Vagina (tissue), 2 donors: ENCODE results near the gene ASCC3.

Experiments used
- CTCF ChIP-seq, 3 experiments: fragments of 450-650 bp in 2 of 3; fragments of 200-600 bp in 1 of 3; sonication (generic) in 1 of 3; IDR thresholded peaks; one replicate each; pipeline ENCODE4 v1.5.1; 2017 to 2019; ENCODE audit warnings: antibody characterized with exemption in 3 of 3, mild to moderate bottlenecking in 2 of 3, moderate library complexity in 2 of 3
- POLR2A ChIP-seq, 2 donors: fragments of 450-650 bp; IDR thresholded peaks; one replicate each; pipeline ENCODE4 v1.6.1; 2017; ENCODE audit warnings: antibody characterized with exemption in 2 of 2, mild to moderate bottlenecking in 2 of 2, moderate library complexity in 2 of 2
- POLR2AphosphoS5 ChIP-seq, 2 donors: sonication (generic); formaldehyde crosslinking; IDR thresholded peaks; one replicate each; pipeline ENCODE4 v1.9.0; 2017; ENCODE audit warnings: antibody characterized with exemption in 2 of 2, mild to moderate bottlenecking in 2 of 2, low read depth in 1 of 2; ENCODE audit not compliant: insufficient read depth in 1 of 2

- no peak for TF ChIP-seq CTCF (IDR thresholded peaks at IDR 0.05)
- no peak for TF ChIP-seq POLR2A (IDR thresholded peaks at IDR 0.05)
- TF ChIP-seq POLR2AphosphoS5 (IDR thresholded peaks at IDR 0.05; ENCODE audit: insufficient read depth in 1 of 2, low read depth in 1 of 2), result no peak
These were observed 312.9 kb downstream of the ASCC3 start for GRCh38 chr6:100568255-100568654.
